AG09319 (cell line): ENCODE measurements around the gene JKAMP.

ENCODE experiments used
- DNase-seq: peaks from one replicate; pipeline ENCODE4 v3.0.0-alpha.2; 2010; ENCODE audit warnings: low read depth; ENCODE audit errors: extremely low read depth
- CTCF ChIP-seq: IDR thresholded peaks from 2 replicates; pipeline ENCODE4 v1.5.1; 2011; ENCODE audit warnings: low read depth, mild to moderate bottlenecking, inconsistent platforms, low read length, moderate library complexity

JKAMP gene

DNA sequence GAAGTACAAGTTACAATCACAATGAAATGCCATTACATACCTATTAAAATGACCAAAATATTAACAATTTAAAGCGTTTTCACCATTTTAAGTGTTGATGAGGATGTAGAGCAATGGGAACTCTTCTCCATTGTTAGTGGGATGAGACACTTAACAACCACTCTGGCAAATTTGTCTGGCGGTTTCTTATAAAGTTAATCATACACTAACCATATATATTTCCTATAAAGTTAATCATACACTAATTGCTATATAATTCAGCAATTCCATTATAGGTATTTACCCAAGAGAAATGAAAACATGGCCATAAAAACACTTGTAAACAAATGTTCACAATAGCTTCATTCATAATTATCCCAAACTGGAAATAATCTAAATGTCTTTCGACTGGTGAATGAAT lies 35.9 kb downstream of the JKAMP start:
- DNase-seq: no peak
- no peak for TF ChIP-seq CTCF

GRCh38 chr14:59529189-59529588 lies 44.9 kb downstream of the JKAMP start:
- no peak for DNase-seq
- TF ChIP-seq CTCF: no peak

GRCh38 chr14:59530349-59530748 lies 46.0 kb downstream of the JKAMP start:
- DNase-seq: no peak
- no peak for TF ChIP-seq CTCF

GRCh38 chr14:59532419-59532818 lies 48.1 kb downstream of the JKAMP start:
- TF ChIP-seq CTCF: no peak
- no peak for DNase-seq

DNA sequence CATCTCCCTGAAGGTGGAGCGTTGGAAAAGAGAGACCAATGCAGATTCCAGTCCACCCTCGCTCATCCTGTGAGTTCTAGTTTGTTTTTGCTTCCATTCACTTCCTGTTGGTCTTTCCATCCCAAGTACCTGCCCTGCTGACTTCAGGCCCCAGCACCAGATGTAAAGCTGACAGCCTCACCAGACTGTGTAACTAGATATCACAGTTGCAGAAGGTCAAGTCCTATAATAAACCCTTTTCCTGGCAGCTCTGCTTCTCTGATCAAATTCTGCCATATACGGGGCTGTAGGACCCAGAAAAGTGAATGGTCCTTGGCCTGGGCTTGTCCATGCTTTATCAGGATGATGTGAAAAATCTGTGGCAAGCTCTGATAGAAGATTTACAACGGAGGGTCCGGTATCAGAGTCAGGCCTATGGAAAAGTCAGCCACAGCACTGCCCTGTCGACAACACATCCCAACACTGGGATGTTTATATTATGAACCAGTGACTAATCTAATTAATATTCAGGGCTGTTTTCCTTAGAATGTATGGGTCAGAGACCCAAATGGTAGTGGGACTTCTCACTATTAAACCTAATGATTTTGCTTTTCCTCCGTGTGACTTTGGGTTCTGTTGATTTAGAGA lies 50.2 kb downstream of the JKAMP start:
- DNase-seq: no peak
- no peak for TF ChIP-seq CTCF

- no peak for TF ChIP-seq CTCF
- no peak for DNase-seq
Observed at GRCh38 chr14:59537476-59537875, 53.2 kb downstream of the JKAMP start.

- no peak for DNase-seq
- TF ChIP-seq CTCF: no peak
Observed at GRCh38 chr14:59538936-59539335, 54.6 kb downstream of the JKAMP start.
